Measurements from ENCODE around the gene ADGRB2.

The ADGRB2 gene

GRCh38 chr1:31730336-31731048 is 33.6 kb downstream of the ADGRB2 start:
- Mint-ChIP-seq H3K27ac (no peak overlapping the region), H3K9me3 (no peaks in the 10 kb centered on the region), H3K27me3 (ENCODE audit: low read depth) (no peaks in the 10 kb centered on the region), H3K36me3 (ENCODE audit: low read depth) (no peaks in the 10 kb centered on the region), H3K4me1 (ENCODE audit: low read depth) (no peaks in the 10 kb centered on the region), H3K4me3 (no peak overlapping the region)

- Mint-ChIP-seq H3K27ac (no peak overlapping the region), H3K9me3 (no peaks in the 10 kb centered on the region), H3K36me3 (ENCODE audit: low read depth) (no peaks in the 10 kb centered on the region), H3K27me3 (ENCODE audit: low read depth) (peaks cover 3% of the 10 kb centered on the region), H3K4me1 (ENCODE audit: low read depth) (no peaks in the 10 kb centered on the region), H3K4me3 (no peak overlapping the region)
Observed at GRCh38 chr1:31727849-31728248, 36.3 kb downstream of the ADGRB2 start.

- H3K4me3 Mint-ChIP-seq: no peak overlapping the region
- peaks cover 8% of the 10 kb centered on the region for H3K27me3 Mint-ChIP-seq (ENCODE audit: low read depth)
- H3K9me3 Mint-ChIP-seq: no peaks in the 10 kb centered on the region
- H3K4me1 Mint-ChIP-seq (ENCODE audit: low read depth): no peaks in the 10 kb centered on the region
- no peaks in the 10 kb centered on the region for H3K36me3 Mint-ChIP-seq (ENCODE audit: low read depth)
- H3K27ac Mint-ChIP-seq: no peak overlapping the region
Observed at GRCh38 chr1:31727195-31727594, 36.9 kb downstream of the ADGRB2 start.

- Mint-ChIP-seq H3K27ac (no peak overlapping the region), H3K4me1 (ENCODE audit: low read depth) (no peaks in the 10 kb centered on the region), H3K4me3 (no peak overlapping the region), H3K9me3 (no peaks in the 10 kb centered on the region), H3K36me3 (ENCODE audit: low read depth) (no peaks in the 10 kb centered on the region), H3K27me3 (ENCODE audit: low read depth) (peaks cover 10% of the 10 kb centered on the region)
Observed at GRCh38 chr1:31726715-31727114, 37.4 kb downstream of the ADGRB2 start.

GRCh38 chr1:31725777-31726535 is 38.2 kb downstream of the ADGRB2 start:
- Mint-ChIP-seq H3K36me3 (ENCODE audit: low read depth) (no peaks in the 10 kb centered on the region), H3K4me3 (no peak overlapping the region), H3K9me3 (no peaks in the 10 kb centered on the region), H3K4me1 (ENCODE audit: low read depth) (no peaks in the 10 kb centered on the region), H3K27me3 (ENCODE audit: low read depth) (peaks cover 10% of the 10 kb centered on the region), H3K27ac (no peak overlapping the region)

GRCh38 chr1:31725134-31725533 is 39.0 kb downstream of the ADGRB2 start:
- Mint-ChIP-seq H3K36me3 (ENCODE audit: low read depth) (no peaks in the 10 kb centered on the region), H3K4me1 (ENCODE audit: low read depth) (no peaks in the 10 kb centered on the region), H3K27me3 (ENCODE audit: low read depth) (peaks cover 10% of the 10 kb centered on the region), H3K9me3 (no peaks in the 10 kb centered on the region), H3K4me3 (no peak overlapping the region), H3K27ac (no peak overlapping the region)

GRCh38 chr1:31723828-31724359 is 40.2 kb downstream of the ADGRB2 start:
- Mint-ChIP-seq H3K27ac (no peak overlapping the region), H3K9me3 (no peaks in the 10 kb centered on the region), H3K4me1 (ENCODE audit: low read depth) (no peaks in the 10 kb centered on the region), H3K27me3 (ENCODE audit: low read depth) (peaks cover 11% of the 10 kb centered on the region), H3K36me3 (ENCODE audit: low read depth) (no peaks in the 10 kb centered on the region), H3K4me3 (no peak overlapping the region)

GRCh38 chr1:31718327-31718897 is 45.7 kb downstream of the ADGRB2 start:
- Mint-ChIP-seq H3K27ac (no peak overlapping the region), H3K4me3 (no peak overlapping the region), H3K36me3 (ENCODE audit: low read depth) (no peaks in the 10 kb centered on the region), H3K4me1 (ENCODE audit: low read depth) (peaks cover 9% of the 10 kb centered on the region), H3K27me3 (ENCODE audit: low read depth) (peaks cover 55% of the 10 kb centered on the region), H3K9me3 (no peaks in the 10 kb centered on the region)

GRCh38 chr1:31717341-31717740 is 46.8 kb downstream of the ADGRB2 start:
- Mint-ChIP-seq H3K36me3 (ENCODE audit: low read depth) (no peaks in the 10 kb centered on the region), H3K9me3 (no peaks in the 10 kb centered on the region), H3K4me3 (no peak overlapping the region), H3K27me3 (ENCODE audit: low read depth) (peaks cover 61% of the 10 kb centered on the region), H3K27ac (no peak overlapping the region), H3K4me1 (ENCODE audit: low read depth) (peaks cover 9% of the 10 kb centered on the region)

GRCh38 chr1:31715873-31716220 is 48.3 kb downstream of the ADGRB2 start:
- no peaks in the 10 kb centered on the region for H3K9me3 Mint-ChIP-seq
- no peaks in the 10 kb centered on the region for H3K36me3 Mint-ChIP-seq (ENCODE audit: low read depth)
- peaks cover 9% of the 10 kb centered on the region for H3K4me1 Mint-ChIP-seq (ENCODE audit: low read depth)
- peak overlapping the region; percentile 41 for H3K4me3 Mint-ChIP-seq
- H3K27ac Mint-ChIP-seq: no peak overlapping the region
- H3K27me3 Mint-ChIP-seq (ENCODE audit: low read depth): peaks cover 69% of the 10 kb centered on the region

GRCh38 chr1:31715087-31715872 is 48.9 kb downstream of the ADGRB2 start:
- Mint-ChIP-seq H3K27me3 (ENCODE audit: low read depth) (peaks cover 70% of the 10 kb centered on the region), H3K9me3 (no peaks in the 10 kb centered on the region), H3K4me3 (peak overlapping the region; percentile 19)

GRCh38 chr1:31714442-31715086 is 49.6 kb downstream of the ADGRB2 start:
- H3K27ac Mint-ChIP-seq: no peak overlapping the region
- H3K36me3 Mint-ChIP-seq (ENCODE audit: low read depth): no peaks in the 10 kb centered on the region
- H3K4me1 Mint-ChIP-seq (ENCODE audit: low read depth): peaks cover 9% of the 10 kb centered on the region
- H3K4me3 Mint-ChIP-seq: no peak overlapping the region
- no peaks in the 10 kb centered on the region for H3K9me3 Mint-ChIP-seq
- peaks cover 70% of the 10 kb centered on the region for H3K27me3 Mint-ChIP-seq (ENCODE audit: low read depth)

More at GRCh38 chr1:31715087-31715872, 48.9 kb downstream of the ADGRB2 start:
- peaks cover 9% of the 10 kb centered on the region for H3K4me1 Mint-ChIP-seq (ENCODE audit: low read depth)
- no peak overlapping the region for H3K27ac Mint-ChIP-seq
- H3K36me3 Mint-ChIP-seq (ENCODE audit: low read depth): no peaks in the 10 kb centered on the region

- no peak overlapping the region for H3K27ac Mint-ChIP-seq
- no peak overlapping the region for H3K4me3 Mint-ChIP-seq
- peaks cover 20% of the 10 kb centered on the region for H3K4me1 Mint-ChIP-seq (ENCODE audit: low read depth)
- peaks cover 70% of the 10 kb centered on the region for H3K27me3 Mint-ChIP-seq (ENCODE audit: low read depth)
- H3K9me3 Mint-ChIP-seq: no peaks in the 10 kb centered on the region
- no peaks in the 10 kb centered on the region for H3K36me3 Mint-ChIP-seq (ENCODE audit: low read depth)
Observed at GRCh38 chr1:31712630-31713029, 51.5 kb downstream of the ADGRB2 start.

GRCh38 chr1:31712068-31712467 is 52.1 kb downstream of the ADGRB2 start:
- peaks cover 67% of the 10 kb centered on the region for H3K27me3 Mint-ChIP-seq (ENCODE audit: low read depth)

More at GRCh38 chr1:31712068-31712467, 52.1 kb downstream of the ADGRB2 start:
- Mint-ChIP-seq H3K36me3 (ENCODE audit: low read depth) (no peaks in the 10 kb centered on the region), H3K9me3 (no peaks in the 10 kb centered on the region), H3K4me1 (ENCODE audit: low read depth) (peaks cover 25% of the 10 kb centered on the region), H3K4me3 (no peak overlapping the region), H3K27ac (no peak overlapping the region)
